GM10847 (cell line): ENCODE results near the gene CCDC167.

Experiments used
- POLR2A ChIP-seq: IDR thresholded peaks from 2 replicates; pipeline ENCODE4 v1.6.1; 2011; ENCODE audit not compliant: insufficient read length; ENCODE audit errors: extremely low read depth

Gene CCDC167

GRCh38 chr6:37489697-37490336 lies 9.9 kb downstream of the CCDC167 start:
- no peak for TF ChIP-seq POLR2A

GRCh38 chr6:37488476-37488875 lies 11.2 kb downstream of the CCDC167 start:
- TF ChIP-seq POLR2A = no peak

GRCh38 chr6:37487591-37488380 lies 11.9 kb downstream of the CCDC167 start:
- no peak for TF ChIP-seq POLR2A

GRCh38 chr6:37486121-37486839 lies 13.4 kb downstream of the CCDC167 start:
- no peak for TF ChIP-seq POLR2A

GRCh38 chr6:37485291-37485702 lies 14.4 kb downstream of the CCDC167 start:
- TF ChIP-seq POLR2A = no peak

- no peak for TF ChIP-seq POLR2A
Observed at GRCh38 chr6:37484786-37485170, 14.9 kb downstream of the CCDC167 start.

- no peak for TF ChIP-seq POLR2A
Observed at GRCh38 chr6:37483917-37484785, 15.5 kb downstream of the CCDC167 start.

- TF ChIP-seq POLR2A = no peak
Observed at GRCh38 chr6:37483252-37483901, 16.3 kb downstream of the CCDC167 start.

GRCh38 chr6:37482606-37483251 lies 17.0 kb downstream of the CCDC167 start:
- TF ChIP-seq POLR2A = no peak

- TF ChIP-seq POLR2A = no peak
Observed at GRCh38 chr6:37481711-37482605, 17.7 kb downstream of the CCDC167 start.

GRCh38 chr6:37480951-37481534 lies 18.6 kb downstream of the CCDC167 start:
- TF ChIP-seq POLR2A = no peak

GRCh38 chr6:37480118-37480736 lies 19.5 kb downstream of the CCDC167 start:
- no peak for TF ChIP-seq POLR2A
